ENCODE data around the gene DEPDC5. TPM values are rescaled to one million over a fixed set of nuclear protein-coding genes. Genes with fewer than 3 reads are reported as not detected.

The DEPDC5 gene
- total RNA-seq, 1 donor from 2014 or later, result 42.9 TPM

GRCh38 chr22:31944700-31945442 is 191.1 kb downstream of the DEPDC5 start:
- intact Hi-C loops (cut with micrococcal nuclease), result loop anchor here (1.0 to 10.0 kb wide), 8 partner anchors 25 to 980 kb away; partner anchors contain the start of genes DRG1, FBXO7, MORC2 and PRR14L

DNA sequence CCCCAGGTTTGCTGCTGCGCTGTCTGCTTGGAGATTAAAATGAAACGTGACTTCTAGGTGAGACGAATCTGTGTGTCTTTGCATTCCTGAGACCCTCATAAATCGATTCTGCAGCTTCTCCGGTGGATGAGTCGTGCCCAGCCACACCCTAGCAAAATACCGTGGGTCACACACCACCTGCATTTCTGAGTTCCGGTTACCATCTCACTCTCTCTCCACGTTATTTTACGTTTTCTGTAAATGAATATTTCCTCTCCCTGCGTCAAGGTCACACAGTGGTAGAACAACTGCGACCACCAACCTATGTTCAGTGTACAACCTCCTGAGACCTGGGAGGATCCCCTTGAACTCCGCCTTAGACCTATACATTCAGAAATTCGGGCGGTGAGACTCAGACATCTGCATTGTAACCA is 191.6 kb downstream of the DEPDC5 start:
- intact Hi-C loops (cut with micrococcal nuclease), result loop anchor here (2.0 to 10.0 kb wide), 4 partner anchors 118 to 981 kb away; partner anchors contain the start of genes DRG1, FBXO7, MORC2 and TUG1

DNA sequence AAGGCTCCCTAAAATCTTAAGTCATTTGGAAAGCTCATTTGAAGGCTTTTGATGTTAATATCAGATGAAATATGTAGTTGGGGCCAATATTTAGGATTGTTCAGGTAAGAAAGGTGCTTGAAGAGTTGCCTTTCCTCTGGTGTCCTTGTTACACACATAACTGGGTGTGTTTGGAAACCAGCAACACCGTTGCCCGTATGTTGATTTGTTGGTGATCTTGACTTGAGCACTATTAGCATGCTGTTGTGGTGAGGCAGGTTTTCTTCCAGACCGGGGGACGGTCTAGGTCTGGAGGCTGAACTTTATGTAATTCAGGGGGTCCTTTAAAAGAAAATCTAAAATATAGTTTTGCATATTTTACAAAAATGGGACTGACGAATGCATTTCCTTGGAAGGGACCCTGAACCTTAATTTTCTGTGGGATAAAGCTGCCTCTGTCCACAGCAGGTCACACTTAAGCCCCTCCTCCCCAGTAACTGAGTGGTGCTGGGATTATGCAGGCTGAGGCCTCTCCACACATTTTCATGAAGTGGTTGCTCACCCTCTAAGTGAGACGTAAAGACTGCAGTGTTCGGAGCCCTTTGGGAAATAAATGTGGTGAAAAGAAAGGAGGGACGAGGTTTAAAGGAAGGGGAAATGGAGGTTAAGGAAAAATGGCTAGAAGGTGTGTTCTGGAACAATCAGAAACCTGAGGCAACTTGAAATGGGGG is 192.3 kb downstream of the DEPDC5 start:
- intact Hi-C loops (cut with micrococcal nuclease), result loop anchor here (2.0 to 10.0 kb wide), 4 partner anchors 119 to 981 kb away; partner anchors contain the start of genes DRG1, FBXO7, MORC2 and TUG1

GRCh38 chr22:31947296-31947695 is 193.5 kb downstream of the DEPDC5 start:
- intact Hi-C loops (cut with micrococcal nuclease), result loop anchor here (1.0 to 10.0 kb wide), 6 partner anchors 75 to 982 kb away; partner anchors contain the start of genes FBXO7, MORC2 and TUG1

DNA sequence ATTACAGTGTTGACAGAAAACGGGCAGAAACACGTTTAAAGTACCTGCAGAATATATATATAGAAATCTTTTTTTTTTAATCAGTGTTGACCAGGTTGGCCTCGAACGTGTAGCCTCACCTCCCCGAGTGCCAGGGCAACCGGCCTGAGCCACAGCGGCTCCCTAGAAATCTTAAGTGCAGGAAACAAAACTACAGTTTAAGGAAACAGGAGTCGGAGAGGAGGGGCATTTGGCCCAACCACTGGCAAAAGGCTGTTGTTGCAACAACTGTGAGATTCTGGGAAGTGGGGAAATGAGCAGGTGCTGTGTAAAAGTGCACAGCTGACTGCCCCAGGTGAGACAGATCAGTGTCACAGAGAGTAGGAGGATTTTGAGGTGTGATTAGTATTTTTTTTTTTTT is 194.2 kb downstream of the DEPDC5 start:
- intact Hi-C loops (cut with micrococcal nuclease), result loop anchor here (5.0 to 10.0 kb wide), 3 partner anchors 121 to 983 kb away; partner anchors contain the start of genes FBXO7, MORC2 and TUG1

DNA sequence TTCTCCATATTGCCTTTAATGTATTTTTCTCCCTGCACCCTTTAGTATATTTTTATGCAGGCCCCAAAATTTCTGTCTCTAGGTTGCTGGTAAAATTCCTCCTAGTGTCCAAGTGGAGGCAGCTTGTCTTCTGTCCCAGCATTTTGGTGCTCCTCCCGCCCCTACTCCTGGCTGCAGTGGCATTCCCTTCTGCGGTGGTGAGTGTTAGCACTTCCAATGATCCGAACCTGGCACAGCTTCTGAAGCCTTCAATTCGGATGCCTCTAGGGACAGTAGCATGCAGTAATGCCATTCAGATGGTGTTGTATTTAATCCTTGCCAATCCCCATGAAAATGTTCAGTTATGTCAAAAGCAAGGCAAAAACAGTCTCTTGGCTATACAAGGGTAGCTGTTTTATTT is 196.4 kb downstream of the DEPDC5 start:
- intact Hi-C loops (cut with micrococcal nuclease), result loop anchor here (5.0 kb wide), 1 partner anchor 1283 kb away; the partner anchor contains the start of gene DUSP18

DNA sequence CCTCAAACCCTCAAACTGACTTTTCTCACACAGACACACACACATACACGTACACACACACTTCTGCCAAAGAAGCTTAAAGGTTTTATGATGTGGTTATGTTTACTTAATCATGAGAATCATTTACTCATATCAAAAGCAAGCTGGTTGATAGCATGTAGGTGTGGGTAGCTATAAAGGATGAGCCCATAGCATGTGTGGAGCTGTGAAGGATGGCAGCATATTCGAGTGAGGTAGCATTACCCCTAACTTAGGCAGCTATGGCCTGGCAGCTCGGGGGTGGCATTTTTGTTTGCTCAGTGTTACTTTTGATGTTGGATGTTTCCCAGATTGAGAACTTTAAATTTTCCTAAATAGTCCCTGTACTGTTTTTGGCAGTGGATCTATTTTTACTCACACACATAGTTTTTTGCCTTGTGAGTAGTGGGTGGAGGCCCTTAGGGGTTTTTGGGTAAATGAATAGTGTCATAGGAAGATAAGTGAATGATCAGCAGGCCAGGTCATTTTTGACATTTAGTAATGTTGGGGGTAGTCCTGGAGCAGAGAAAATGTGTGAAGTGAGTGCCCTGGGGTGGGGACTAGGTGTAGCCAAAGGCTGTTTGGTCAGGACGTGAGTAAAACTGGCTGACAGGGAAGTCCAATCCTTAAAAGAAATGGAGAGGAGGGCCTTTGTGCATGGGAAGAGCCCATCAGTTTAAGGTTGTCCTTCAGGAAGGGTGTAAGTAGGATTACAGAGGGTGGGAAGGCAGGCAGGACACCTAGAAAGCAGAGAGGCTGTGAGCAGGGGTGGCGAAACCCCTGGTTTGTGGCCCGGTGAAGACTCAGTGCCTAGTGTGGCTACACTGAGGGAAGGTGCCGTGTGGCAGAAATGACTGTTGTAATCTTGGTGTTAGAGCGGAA is 197.6 kb downstream of the DEPDC5 start:
- intact Hi-C loops (cut with micrococcal nuclease), result loop anchor here (5.0 kb wide), 1 partner anchor 1284 kb away; the partner anchor contains the start of gene DUSP18

DNA sequence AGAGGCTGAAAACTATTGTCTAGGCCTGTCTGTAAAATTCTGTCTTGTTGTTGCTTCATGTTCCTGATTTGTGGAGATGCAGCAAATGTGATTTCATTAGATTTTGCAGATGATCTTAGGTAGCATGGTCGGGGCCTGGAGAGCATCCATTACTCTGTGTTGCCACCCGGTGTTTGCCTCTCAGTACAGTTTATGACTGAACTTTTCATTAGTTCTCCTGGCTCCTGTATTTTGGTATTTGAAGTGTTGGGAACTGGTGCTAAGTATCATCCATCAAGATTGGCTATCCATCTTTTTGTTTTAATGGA is 198.2 kb downstream of the DEPDC5 start:
- intact Hi-C loops (cut with micrococcal nuclease), result loop anchor here (5.0 kb wide), 1 partner anchor 1285 kb away; the partner anchor contains the start of gene DUSP18

DNA sequence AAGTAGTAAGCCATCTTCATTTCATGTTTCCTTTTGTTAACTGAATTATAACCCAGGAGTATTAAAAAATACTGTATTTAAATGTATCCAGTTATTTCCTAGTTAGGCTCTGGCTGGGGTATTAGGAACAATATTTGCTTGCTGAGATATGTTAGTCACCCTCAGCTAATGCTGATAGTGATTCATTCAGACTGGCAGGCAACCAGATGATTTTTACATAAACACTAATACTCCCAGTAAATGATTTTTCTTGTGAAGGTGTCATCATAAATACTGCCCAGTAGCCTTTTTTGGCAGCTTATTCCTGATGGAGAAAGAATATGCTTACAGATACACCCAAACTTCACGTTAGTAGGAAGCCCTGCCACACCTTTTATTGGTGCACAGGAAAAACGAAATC is 198.7 kb downstream of the DEPDC5 start:
- intact Hi-C loops (cut with micrococcal nuclease), result loop anchor here (5.0 kb wide), 1 partner anchor 1285 kb away; the partner anchor contains the start of gene DUSP18

DNA sequence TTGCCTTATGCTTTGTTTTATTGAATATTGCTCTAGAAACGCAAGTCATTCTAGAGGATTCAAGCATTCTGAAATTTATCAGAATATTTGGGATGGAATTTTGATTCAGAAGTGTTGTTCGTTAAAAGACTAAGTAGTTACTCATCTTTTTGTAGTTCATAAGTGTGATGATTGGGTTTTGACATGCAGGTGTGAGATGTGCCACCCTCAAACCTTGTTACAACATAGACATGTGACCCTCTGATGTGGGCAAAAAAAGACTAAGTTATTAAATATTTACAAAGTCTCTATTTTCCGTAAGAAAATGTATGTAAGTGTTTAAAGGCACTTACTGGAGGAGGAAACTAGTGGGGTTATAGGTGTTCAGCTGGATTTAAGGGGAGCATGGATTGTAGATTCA is 199.4 kb downstream of the DEPDC5 start:
- intact Hi-C loops (cut with micrococcal nuclease), result loop anchor here (5.0 kb wide), 1 partner anchor 1286 kb away; the partner anchor contains the start of gene DUSP18

DNA sequence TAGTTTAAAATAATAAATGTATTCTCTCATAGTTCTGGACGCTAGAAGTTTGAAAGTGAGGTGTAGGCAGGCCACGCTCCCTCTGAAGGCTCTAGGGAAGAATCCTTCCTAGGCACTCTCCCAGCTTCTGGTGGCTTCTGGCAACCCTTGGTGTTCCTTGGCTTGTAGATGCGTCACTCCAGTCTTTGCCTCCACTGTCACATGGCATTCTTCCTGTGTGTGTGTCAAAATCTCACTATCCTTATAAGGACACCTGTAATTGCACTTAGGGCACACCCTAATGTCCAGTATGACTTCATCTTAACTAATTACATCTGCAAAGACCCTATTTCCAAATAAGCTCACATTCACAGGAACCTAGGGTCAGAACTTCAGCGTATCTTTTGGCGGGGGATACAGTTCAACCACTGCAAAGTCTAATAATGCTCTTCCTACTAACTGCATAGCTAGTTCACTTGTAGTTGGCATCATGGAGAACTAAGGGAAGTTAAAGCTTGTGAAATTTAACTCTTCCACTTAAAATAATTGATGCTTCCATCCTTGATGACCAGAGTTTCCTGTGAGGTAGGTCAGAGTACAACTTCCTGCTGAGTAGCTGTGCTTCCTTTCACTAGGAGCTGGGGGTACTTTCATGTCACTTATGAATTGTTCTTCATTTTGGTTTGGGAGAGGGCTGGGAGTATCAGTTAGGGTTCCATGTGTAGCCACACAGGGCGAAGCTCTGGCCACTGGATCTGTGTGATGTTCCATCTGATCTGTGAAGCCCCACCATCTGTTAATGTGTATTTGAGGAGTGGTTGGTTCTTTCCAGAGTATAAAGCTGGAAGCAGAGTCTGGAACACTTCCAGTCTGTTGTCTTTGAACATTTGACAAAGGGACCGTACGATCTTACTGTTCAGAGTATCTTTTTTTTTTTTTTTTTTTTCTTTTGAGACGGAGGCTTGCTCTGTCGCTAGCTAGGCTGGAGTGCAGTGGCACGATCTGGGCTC is 201.0 kb downstream of the DEPDC5 start:
- intact Hi-C loops (cut with micrococcal nuclease), result loop anchor here (5.0 kb wide), 1 partner anchor 1288 kb away; the partner anchor contains the start of gene DUSP18

DNA sequence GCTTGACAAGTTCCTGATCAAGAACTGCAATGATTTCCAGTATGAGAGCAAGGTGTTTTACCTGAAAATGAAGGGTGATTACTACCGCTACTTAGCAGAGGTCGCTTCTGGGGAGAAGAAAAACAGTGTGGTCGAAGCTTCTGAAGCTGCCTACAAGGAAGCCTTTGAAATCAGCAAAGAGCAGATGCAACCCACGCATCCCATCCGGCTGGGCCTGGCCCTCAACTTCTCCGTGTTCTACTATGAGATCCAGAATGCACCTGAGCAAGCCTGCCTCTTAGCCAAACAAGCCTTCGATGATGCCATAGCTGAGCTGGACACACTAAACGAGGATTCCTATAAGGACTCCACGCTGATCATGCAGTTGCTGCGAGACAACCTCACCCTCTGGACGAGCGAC is 202.5 kb downstream of the DEPDC5 start:
- intact Hi-C loops (cut with micrococcal nuclease), result no loop called here

Other genes starting within 250 kb of the DEPDC5 start
- gene PISD, start 91.8 kb upstream of the DEPDC5 start, total RNA-seq, result 26.9 and 30.8 TPM in 2 replicates
- gene PRR14L, start 3.9 kb upstream of the DEPDC5 start, total RNA-seq, result 68.4 and 71.8 TPM in 2 replicates
- gene YWHAH, start 190.5 kb downstream of the DEPDC5 start, total RNA-seq, result 141 TPM in 2 replicates